ENCODE results near the gene FRS3. TPM values are rescaled to one million over a fixed set of nuclear protein-coding genes. Genes with fewer than 3 reads are reported as not detected.
A peak's percentile ranks its signal among the peaks of the same experiment; 100 is the strongest.

FRS3 gene
- total and polyA plus RNA-seq, 8 donors, result 0.29 to 22.2 (median 3.6) TPM

GRCh38 chr6:41733360-41733706, 46.4 kb downstream of the FRS3 start:
- Histone ChIP-seq H3K27ac (peak overlapping the region; percentile 89 to 98 (median 94)), H3K36me3 (no peaks in the 10 kb centered on the region), H3K4me1 (peaks cover 33 to 67% (median 66%) of the 10 kb centered on the region in 4 donors), H3K4me3 (peak overlapping the region; percentile 55 to 88 (median 82)), H3K27me3 (no peaks in the 10 kb centered on the region), H3K9me3 (no peaks in the 10 kb centered on the region)
- intact Hi-C loops (cut with DNase I; ENCODE audit: low total_unique reads), result no loop called here
- TF ChIP-seq POLR2AphosphoS5 (IDR thresholded peaks at IDR 0.05), result no peak
- TF ChIP-seq EP300 (IDR thresholded peaks at IDR 0.05), result no peak
- no peak for TF ChIP-seq POLR2A (IDR thresholded peaks at IDR 0.05)
- no peak for TF ChIP-seq CTCF (IDR thresholded peaks at IDR 0.05)
- 21 to 43% (median 29%) methylated on average over 9 to 11 of the region's 11 CpGs for WGBS, 5 donors
- no peak for DNase-seq

- no peaks in the 10 kb centered on the region for H3K9me3 ChIP-seq
- H3K27ac ChIP-seq, result peak overlapping the region; percentile 89 to 98 (median 94)
- WGBS, 5 donors, result 42 to 72% (median 56%) methylated on average over 8 of the region's 8 CpGs
- intact Hi-C loops (cut with DNase I; ENCODE audit: low total_unique reads), result no loop called here
- H3K36me3 ChIP-seq, result no peaks in the 10 kb centered on the region
- H3K4me1 ChIP-seq, result peaks cover 33 to 73% (median 71%) of the 10 kb centered on the region in 4 donors
- peak overlapping the region; percentile 55 to 88 (median 82) for H3K4me3 ChIP-seq
- TF ChIP-seq POLR2AphosphoS5 (IDR thresholded peaks at IDR 0.05) (peak in 1 of 3 donors; percentile 11), EP300 (IDR thresholded peaks at IDR 0.05) (no peak)
- DNase-seq, result peak; percentile 41 to 67
- no peaks in the 10 kb centered on the region for H3K27me3 ChIP-seq
Measured at GRCh38 chr6:41732591-41733359, 46.9 kb downstream of the FRS3 start.

- Histone ChIP-seq H3K4me1 (peaks cover 33 to 77% (median 74%) of the 10 kb centered on the region in 4 donors), H3K4me3 (peak overlapping the region in 1 of 4 donors; percentile 75), H3K27me3 (no peaks in the 10 kb centered on the region), H3K36me3 (no peaks in the 10 kb centered on the region), H3K27ac (peak overlapping the region in 3 of 5 donors; percentile 8 to 98 (median 98)), H3K9me3 (no peaks in the 10 kb centered on the region)
- TF ChIP-seq POLR2A (IDR thresholded peaks at IDR 0.05) (no peak), CTCF (IDR thresholded peaks at IDR 0.05) (no peak), EP300 (IDR thresholded peaks at IDR 0.05) (no peak), POLR2AphosphoS5 (IDR thresholded peaks at IDR 0.05) (no peak)
- intact Hi-C loops (cut with DNase I; ENCODE audit: low total_unique reads), result no loop called here
- DNase-seq, result no peak
Measured at GRCh38 chr6:41732149-41732548, 47.6 kb downstream of the FRS3 start.

GRCh38 chr6:41731561-41732086, 48.1 kb downstream of the FRS3 start:
- TF ChIP-seq EP300 (IDR thresholded peaks at IDR 0.05), result no peak
- no peak for TF ChIP-seq POLR2AphosphoS5 (IDR thresholded peaks at IDR 0.05)
- no peak for TF ChIP-seq CTCF (IDR thresholded peaks at IDR 0.05)
- no peak for TF ChIP-seq POLR2A (IDR thresholded peaks at IDR 0.05)
- 77 to 91% (median 87%) methylated on average over 7 of the region's 7 CpGs for WGBS, 5 donors
- Histone ChIP-seq H3K9me3 (no peaks in the 10 kb centered on the region), H3K36me3 (no peaks in the 10 kb centered on the region), H3K27me3 (no peaks in the 10 kb centered on the region), H3K27ac (peak overlapping the region in 3 of 5 donors; percentile 8 to 98 (median 15)), H3K4me1 (peaks cover 33 to 80% (median 75%) of the 10 kb centered on the region in 4 donors), H3K4me3 (no peak overlapping the region)
- intact Hi-C loops (cut with DNase I; ENCODE audit: low total_unique reads), result no loop called here
- DNase-seq, result no peak
